ENCODE data around the gene FOSB.

Gene FOSB

DNA sequence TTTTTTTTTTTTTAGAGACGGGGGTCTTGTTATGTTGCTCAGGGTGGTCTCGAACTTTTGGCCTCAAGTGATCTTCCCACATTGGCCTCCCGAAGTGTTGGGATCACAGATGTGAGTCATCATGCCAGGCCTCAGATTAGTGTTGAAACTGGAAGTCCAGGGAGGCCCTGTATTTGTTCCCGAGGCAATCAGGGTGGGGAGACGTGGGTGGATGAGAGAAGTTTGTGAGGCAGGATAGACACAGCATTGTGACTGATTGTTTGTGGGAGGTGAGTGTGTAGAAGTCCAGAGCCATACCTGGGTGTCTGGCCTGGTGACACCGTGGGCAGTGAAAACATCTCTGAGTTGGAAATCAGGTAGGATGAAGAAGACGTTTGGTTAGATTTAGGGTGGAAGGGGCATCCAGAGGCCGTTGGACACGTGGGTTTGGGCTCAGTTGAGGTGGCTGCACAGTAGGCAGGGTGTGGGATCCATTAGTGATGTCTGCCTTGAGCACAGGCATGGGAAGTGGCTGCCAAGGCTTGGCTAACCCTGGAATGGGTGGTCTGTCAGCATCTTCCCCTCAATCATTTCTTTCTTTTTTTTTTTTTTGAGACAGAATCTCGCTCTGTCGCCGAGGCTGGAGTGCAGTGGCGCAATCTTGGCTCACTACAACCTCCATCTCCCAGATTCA is 16.6 kb downstream of the FOSB start:
- DNase-seq (ENCODE audit: low spot score): no peak

DNA sequence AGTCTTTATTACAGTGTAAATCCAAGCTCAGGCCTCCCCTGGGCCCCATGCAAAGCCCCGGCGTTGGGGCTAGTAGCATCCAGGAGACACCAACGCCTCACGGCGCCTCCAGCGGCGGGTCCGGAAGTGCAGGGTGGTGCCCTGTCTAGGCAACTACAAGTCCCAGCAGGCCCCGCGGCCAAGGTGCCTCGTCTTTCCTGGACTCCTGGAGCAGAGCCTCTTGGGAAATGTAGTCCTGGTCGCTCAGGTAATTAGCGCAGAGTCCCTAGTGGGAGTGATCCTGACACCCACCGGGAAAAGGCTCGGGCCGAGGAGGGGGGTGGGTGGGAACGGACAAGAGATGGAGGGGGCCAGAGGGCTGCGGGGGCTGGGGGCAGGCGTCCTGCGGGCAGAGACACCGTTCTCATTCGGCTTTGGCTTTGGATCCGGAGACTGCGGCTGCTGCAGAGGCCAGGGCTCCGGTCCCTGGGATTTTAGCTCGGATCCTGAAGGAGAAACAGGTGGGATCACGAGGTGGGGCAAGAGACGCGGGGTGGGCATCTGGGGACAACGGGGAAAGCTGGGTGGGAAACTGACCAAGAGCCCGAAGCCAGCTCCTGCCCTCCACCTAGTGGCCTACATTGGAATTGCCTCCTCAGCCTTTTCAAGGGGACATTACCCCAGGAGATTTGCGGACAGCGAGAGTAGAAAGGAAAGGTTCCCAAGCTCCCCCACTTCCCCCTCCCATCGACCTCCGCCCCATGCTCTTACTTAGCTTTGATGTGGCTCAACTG is 17.7 kb downstream of the FOSB start:
- DNase-seq (ENCODE audit: low spot score): peak; percentile 96

DNA sequence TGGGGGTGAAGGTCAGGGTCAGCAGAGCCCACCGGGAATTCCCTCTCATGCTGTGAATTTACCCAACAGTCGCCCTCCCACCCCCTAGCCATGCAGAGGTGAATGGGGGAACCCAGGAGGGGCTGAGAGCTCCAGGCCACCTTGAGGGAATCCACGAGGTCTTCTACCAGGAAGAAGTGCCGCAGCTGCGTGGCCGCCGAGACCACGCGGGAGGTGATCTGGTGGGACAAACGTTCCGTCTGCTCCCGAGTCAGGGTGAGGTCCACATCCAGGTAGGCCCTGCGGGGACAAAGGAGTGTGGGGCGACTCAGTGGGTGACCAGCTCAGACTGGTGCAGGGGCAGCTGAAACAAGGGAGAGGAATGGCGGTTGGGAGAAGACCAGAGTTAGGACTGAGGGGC is 20.9 kb downstream of the FOSB start:
- no peak for DNase-seq (ENCODE audit: low spot score)

DNA sequence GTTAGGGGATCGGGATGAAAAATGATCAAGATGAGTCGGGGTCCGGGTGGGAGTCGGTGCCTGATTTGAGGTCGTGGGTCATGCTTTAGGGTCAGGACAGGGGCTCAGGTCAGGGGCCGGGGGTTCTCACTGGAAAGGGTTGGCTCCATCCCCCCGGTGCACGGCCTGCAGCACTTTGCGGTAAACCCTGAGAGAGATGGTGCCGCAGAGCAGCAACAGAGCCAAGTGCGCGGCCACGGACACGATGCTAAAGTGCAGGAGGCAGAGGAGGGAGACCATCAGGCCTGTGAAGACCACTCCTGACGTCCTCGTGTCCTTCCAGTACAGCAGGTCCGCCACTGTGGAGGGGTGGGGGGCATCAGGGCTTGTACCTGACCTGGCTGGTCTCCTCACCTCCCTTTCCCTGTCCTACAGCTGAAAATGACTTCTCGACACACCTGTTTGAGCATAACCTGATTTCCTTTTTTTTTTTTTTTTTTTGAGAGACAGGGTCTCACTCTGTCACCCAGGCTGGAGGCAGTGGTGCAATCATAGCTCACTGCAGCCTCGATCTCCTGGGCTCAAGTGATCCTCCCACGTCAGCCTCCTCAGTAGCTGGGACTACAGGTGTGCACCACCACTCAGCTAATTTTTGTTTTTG is 21.5 kb downstream of the FOSB start:
- DNase-seq (ENCODE audit: low spot score): no peak

DNA sequence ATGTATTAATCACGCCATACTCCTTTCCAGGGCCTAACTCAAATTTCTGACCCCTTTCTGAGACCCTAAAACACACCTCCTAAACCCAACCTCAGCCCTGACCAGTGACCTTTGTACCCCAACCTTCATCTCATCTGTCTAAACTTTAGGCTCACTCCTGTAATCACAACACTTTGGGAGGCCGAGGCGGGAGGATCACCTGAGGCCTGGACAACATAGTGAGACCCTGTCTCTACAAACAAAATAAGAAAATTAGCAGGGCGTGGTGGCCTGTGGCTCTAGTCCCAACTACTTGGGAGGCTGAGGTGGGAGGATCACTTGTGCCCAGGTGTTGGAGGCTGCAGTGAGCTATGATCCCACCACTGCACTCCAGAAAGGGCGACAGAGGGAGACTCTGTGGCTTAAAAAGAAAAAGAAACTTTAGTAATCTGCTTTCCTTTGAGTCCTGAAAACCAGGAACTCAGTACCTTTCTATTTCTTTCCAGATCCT is 24.4 kb downstream of the FOSB start:
- no peak for DNase-seq (ENCODE audit: low spot score)

DNA sequence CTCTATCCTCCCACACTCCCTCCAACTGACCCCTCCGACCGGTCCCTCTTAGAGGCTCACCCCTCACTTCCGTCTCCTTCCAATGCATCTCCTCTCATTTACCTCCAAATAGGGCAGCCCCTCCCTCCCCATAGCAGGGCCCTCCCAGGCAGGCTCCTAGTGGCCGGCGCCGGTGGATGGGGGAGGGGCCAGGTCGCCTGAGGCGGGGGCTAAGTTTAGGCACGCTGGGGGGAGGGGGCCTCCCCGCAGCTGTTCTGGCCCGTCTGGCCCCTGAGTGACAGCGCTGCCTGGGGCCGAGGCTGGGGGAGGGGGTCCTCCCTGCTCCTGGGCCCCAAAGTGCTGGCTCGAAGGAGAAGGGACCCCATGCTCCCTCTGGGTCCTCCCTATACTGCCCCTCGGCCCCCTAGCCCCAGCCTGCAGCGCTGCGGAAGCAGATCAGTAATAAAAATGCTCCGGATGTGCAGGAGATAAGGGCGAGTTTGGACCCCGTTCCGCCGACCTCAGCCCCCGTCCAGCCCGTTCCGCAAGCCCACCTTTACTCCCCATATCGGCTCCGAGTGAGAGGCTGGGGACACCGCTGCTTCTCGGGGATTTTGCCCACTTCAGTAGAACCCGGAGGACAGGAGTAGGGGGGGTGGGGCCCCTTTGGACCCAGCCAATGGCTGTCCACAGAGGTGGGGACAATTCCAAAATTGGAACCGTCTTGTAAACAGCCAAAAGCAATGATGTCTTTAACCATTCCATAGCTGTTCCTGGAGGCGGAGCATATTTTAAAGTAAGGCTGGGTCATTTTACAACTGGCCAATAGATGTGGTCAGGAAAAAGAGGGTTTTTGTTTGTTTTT is 25.1 kb downstream of the FOSB start:
- DNase-seq (ENCODE audit: low spot score): peak; percentile 77

DNA sequence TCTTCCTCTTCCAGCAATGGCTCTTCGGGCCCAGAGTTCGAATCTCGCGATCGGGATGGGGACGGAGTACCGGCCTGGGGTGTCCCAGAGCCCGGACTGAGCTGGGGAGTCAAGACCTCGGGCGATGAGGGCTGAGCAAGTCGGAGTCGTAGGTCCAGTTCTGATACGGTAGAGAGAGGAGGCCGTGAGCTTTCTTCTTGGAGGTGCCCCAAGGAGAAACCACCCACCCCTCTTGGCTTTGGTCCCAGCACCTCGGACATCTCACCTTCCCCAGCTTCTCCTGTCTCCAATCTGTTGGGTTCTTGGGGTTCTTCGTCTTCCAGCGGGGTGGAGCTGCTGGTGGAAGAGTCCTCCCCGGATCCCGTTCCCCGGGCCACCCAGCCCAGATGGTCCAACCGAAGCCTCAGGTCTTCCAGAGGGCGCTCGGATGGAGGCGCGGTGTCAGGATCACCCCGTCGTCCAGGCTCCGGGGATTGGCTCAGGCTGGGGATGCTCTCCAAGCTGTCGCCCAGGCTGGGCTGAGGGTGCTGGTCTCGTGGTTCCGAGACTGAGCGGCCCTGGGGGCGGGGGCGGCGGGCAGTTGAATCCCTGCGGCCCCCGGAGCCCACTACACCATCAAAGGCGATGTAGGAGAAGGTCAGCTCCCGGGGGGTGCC is 26.6 kb downstream of the FOSB start:
- DNase-seq (ENCODE audit: low spot score): no peak

DNA sequence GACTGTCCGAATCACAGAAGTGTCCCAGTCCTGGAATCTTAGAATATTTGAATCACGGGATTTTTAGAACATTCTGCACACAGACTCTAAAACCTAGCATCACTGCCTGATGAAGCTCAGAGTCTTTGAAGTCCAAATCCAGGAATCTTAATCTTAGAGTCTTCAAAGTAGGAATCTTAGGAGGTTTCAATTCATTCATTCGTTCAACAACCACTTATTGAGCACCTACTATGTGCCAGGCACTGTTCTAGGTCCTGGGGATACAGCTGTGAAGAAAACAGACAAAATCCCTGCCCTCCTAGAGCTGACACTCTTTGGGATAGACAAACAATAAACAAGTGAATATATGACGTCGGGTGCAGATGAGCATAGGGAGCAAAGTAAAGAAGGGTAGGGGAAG is 27.4 kb downstream of the FOSB start:
- DNase-seq (ENCODE audit: low spot score): no peak

DNA sequence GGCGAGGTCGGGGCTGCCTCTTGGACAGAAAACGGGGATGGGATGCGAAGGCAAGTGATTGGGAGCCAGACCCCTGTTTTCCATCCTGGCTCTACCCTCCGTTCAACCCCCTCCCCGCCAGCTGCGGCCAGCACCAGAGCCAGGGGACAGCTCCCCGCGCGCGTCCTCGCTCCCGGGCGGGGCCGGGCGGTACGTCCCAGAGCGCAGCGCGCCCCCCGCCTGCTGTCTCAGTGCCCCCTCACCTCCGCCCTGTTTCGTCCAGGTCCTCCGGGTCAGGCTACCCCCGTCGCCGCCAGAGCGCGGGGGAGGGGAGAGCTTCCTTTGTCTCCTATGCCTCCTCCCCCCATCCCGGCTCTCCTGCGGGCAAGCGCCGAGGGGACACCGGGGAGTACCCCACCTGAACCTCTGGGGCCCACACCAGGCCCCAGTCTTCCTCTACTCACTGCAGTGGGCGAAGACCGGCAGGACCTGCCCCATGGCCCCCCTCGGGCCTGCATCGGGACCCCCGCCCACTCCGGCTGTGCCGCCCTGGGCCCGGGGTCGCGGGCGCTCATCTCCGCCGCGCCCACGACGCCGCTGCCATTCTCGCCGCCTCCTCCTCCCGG is 28.7 kb downstream of the FOSB start:
- DNase-seq (ENCODE audit: low spot score): peak; percentile 75

DNA sequence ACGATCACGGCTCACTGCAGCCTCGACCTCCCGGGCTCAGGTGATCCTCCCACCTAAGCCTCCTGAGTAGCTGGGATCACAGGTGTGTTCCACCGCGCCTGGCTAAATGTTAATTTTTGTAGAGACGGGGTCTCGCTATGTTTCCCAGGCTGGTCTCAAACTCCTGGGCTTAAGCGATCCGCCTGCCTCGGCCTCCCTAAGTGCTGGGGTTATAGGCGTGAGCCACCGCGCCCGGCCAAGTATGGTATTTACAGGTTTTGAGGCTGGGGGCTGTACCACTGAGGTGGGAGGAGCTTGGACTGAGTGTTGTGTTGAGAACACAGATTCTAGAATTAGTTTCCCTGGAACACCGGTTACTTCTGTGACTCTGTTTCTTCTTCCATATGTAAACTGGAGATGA is 30.0 kb downstream of the FOSB start:
- DNase-seq (ENCODE audit: low spot score): no peak

DNA sequence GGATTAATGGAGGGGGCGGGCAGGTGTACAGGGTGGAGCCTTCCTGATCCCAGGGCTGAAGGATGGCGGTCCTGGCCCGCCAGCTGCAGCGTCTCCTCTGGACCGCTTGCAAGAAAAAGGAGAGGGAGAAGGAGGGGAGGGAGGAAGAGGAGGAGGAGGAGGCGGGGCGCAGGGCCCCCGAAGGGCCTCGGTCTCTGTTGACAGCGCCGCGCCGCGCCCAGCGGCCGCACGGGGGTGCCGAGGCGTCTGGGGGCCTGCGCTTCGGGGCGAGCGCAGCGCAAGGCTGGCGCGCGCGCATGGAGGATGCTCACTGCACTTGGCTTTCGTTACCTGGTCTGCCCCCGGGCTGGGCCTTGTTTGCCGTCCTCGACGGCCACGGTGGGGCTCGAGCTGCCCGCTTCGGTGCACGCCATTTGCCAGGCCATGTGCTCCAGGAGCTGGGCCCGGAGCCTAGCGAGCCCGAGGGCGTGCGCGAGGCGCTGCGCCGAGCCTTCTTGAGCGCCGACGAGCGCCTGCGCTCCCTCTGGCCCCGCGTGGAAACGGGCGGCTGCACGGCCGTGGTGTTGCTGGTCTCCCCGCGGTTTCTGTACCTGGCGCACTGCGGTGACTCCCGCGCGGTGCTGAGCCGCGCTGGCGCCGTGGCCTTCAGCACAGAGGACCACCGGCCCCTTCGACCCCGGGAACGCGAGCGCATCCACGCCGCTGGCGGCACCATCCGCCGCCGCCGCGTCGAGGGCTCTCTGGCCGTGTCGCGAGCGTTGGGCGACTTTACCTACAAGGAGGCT is 30.8 kb downstream of the FOSB start, which contains the start of gene PPM1N:
Gene PPM1N, plus strand, starts transcription at position 33 of the 785 bp plus-strand sequence. Its CDS starts 30 bp downstream, at position 63.
- DNase-seq (ENCODE audit: low spot score): no peak

DNA sequence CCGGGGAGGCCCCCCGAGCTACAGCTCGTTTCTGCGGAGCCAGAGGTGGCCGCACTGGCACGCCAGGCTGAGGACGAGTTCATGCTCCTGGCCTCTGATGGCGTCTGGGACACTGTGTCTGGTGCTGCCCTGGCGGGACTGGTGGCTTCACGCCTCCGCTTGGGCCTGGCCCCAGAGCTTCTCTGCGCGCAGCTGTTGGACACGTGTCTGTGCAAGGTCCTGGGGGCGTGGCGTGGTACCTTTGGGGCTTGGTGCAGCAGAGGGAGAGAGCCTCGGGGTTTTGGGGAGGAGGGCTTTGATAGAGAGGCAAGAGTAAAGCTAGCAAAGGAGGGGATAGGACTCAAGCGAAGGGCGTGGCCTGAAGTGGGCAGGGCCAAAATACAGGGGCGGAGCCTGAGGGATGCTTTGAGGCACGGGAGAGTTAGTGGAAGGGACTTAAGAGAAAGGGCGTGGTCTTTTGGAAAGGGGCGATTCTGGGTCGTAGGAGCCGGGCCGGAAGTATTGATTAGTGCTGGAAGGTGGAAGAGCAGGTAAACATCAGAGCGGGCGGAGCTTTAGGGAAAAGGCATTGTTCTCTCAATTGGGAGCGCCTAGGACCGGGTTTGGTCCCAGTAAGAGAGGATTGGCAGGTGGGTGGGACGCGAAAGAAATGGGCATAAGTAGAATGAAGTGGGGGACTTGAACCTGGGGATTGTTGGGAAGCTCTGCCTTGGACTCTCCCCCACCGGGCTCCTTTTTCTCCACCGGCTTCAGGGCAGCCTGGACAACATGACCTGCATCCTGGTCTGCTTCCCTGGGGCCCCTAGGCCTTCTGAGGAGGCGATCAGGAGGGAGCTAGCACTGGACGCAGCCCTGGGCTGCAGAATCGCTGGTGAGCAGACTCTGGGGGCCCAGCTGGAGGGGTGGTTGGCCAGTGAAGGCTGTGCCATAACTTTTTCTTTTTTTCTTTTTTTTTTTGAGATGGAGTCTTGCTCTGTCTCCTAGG is 31.7 kb downstream of the FOSB start:
- no peak for DNase-seq (ENCODE audit: low spot score)

DNA sequence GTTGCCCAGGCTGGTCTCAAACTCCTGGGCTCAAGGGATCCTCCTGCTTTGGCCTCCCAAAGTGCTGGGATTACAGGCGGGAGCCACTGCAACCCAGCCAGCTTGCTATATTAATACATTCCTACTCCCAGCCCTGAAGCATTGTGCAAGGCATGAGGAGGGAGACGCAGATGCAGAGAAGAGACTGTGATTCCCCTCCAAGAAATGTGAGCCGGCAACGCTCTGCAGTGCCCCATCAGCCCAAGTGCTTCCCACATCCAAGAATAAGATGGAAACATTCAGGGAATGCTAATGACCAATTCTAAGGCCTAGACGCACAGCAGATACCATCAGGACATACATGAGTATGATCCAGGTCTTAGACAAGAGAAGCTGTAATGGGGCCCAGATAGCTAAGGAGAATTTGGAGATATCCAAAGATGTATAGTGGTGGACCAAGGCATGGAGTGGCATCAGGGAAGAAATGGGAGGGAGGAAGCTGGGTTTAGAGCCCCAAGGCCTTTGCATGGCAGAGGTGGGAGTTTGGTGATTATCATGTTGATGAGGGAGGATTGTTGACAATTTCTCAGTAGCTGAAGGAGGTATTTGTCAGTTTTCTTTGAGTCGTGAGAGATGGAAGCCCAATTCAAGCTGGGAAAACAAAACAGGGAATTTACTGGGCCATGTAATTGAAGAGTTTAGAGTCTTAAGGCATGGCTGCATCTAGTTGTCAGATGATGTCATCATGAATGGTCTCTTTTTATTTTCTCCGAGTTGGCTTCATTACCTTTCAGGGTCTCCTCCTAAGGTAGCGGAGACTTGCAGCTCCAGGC is 33.3 kb downstream of the FOSB start:
- DNase-seq (ENCODE audit: low spot score): no peak

DNA sequence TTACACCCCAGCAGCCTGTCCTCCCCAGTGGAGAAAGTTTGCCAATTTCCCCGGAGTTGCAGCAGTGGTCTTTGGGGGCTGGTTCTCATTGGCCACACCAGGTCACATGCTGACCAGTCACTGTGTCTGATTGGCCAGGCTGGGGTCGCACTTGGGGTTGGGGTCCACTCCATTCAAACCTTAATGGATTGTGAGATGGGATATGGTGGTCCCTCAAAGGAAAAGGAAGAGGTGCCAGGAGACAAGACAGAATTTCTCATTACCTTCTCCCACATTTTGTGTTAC is 33.9 kb downstream of the FOSB start:
- no peak for DNase-seq (ENCODE audit: low spot score)

DNA sequence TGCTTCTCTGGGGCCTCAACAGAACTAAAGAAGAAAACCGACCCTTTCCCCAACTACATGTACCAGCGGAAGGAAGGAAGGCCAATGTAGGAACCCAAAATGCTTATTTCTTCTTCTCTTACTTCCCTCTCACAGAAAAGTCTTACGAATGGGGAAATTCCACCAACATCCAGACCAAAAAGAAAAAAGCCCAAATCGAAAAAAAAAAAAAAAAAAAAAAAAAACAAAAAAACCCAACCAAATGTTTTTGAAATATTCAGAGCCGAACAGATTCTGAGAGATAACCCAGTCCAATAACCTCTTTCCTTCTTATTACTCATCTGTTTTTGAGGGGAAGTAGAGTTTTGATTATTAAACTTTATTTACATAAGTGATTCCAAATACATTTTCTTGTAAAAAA is 34.3 kb downstream of the FOSB start:
- DNase-seq (ENCODE audit: low spot score): no peak

DNA sequence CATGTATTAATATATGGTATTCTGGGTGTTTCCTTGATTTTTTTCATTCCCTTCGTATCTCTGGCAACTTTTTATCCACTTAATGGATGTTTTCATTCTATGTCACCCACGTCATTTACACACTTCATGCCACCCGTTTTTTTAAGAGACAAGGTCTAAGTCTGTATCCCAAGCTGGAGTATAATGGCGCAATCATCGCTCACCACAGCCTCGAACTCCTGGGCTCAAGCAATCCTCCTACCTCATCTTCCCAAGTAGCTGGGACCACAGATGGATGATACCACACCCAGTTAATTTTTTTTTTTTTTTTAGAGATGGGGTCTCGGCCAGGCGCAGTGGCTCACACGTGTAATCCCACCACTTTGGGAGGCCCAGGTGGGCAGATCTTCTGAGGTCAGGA is 36.1 kb downstream of the FOSB start:
- no peak for DNase-seq (ENCODE audit: low spot score)

DNA sequence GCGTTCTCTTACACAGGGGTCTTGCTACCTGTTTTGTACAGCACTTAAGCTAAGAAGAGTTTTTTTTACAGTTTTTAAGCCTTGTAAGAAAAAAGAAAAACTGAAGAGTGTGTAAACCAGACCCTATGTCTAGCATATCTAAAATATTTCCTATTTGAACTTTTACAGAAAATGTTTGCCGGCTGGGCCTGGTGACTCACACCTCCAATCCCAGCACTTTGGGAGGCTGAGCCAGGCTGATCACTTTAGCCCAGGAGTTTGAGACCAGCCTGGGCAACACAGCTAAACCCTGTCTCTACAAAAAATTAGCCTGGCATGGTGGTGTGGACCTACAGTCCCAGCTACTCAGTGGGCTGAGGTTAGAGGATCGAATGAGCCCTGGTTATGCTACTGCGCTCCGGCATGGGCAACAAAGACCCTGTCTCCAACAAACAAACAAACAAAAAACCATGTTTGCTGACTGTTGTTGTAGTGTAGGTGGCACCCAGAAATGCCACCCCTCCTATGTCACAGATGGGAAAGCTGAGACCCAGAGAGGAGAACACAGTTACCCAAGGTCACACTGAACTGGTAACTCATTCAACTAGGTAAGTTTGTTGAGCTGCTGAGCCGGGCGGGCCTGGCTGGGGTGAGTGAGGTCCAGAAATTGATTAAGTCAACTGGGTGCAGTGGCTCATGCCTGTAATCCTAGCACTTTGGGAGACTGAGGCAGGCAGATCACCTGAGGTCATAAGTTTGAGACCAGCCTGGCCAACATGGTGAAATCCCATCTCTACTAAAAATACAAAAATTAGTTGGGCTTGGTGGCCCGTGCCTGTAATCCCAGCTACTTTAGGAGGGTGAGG is 37.6 kb downstream of the FOSB start:
- no peak for DNase-seq (ENCODE audit: low spot score)

DNA sequence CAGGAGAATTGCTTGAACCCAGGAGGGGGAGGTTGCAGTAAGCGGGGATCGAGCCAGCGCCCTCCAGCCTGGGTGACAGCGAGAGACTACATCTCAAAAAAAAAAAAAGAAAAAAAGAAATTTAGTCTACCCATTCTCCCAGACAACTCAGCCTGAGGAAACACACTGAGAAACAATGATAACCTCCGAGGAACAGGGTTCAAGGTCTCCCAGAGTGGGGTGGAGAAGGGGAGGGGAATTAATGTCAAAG is 38.1 kb downstream of the FOSB start:
- no peak for DNase-seq (ENCODE audit: low spot score)

Data from left forelimb (tissue), 1 donor.